HepG2 (cell line): ENCODE measurements around the gene ETFB. TPM values are rescaled to one million over a fixed set of nuclear protein-coding genes. Genes with fewer than 3 reads are reported as not detected.

Experiments
- BRCA1 ChIP-seq: sonication (generic); formaldehyde crosslinking; IDR thresholded peaks from 2 replicates; pipeline ENCODE4 v1.4.0; 2020; ENCODE audit warnings: missing genetic modification reagents
- DZIP1 ChIP-seq: sonication (generic); formaldehyde crosslinking; IDR thresholded peaks from 2 replicates; pipeline ENCODE4 v1.5.0; 2020; ENCODE audit warnings: mild to moderate bottlenecking, missing genetic modification reagents
- KLF6 ChIP-seq: IDR thresholded peaks from 2 replicates; pipeline ENCODE4 v1.8.0; 2016; ENCODE audit warnings: missing biosample characterization, missing genetic modification reagents
- NR2C2 ChIP-seq: sonication (generic); formaldehyde crosslinking; IDR thresholded peaks from 2 replicates; pipeline ENCODE4 v1.4.0; 2020; ENCODE audit warnings: missing genetic modification reagents, mild to moderate bottlenecking, moderate library complexity, borderline replicate concordance
- SOX13 ChIP-seq, 3 experiments: fragments of 450-650 bp in 1 of 3; sonication (generic) in 1 of 3; formaldehyde crosslinking in 1 of 3; IDR thresholded peaks in 2 of 3; conservative IDR thresholded peaks in 1 of 3; 2 replicates each; pipeline versions ENCODE4 v1.5.0 to v1.6.1; 2016 to 2020; ENCODE audit warnings: antibody characterized with exemption in 1 of 3, mild to moderate bottlenecking in 1 of 3, missing compliant biosample characterization in 1 of 3, missing genetic modification reagents in 1 of 3, moderate library complexity in 1 of 3
- SRSF4 ChIP-seq: fragments of 200-400 bp; formaldehyde crosslinking; IDR thresholded peaks from one replicate; pipeline ENCODE4 v1.6.1; 2018; ENCODE audit warnings: mild to moderate bottlenecking, low read depth, low read length, moderate library complexity; ENCODE audit not compliant: poor library complexity, severe bottlenecking
- TARDBP ChIP-seq: sonication (generic); formaldehyde crosslinking; IDR thresholded peaks from 2 replicates; pipeline ENCODE4 v1.8.0; 2022; ENCODE audit warnings: mild to moderate bottlenecking, missing genetic modification reagents
- ZBTB44 ChIP-seq: sonication (generic); formaldehyde crosslinking; IDR thresholded peaks from 2 replicates; pipeline ENCODE4 v1.4.0; 2020; ENCODE audit warnings: missing genetic modification reagents
- ZC3H4 ChIP-seq: sonication (generic); formaldehyde crosslinking; IDR thresholded peaks from 2 replicates; pipeline ENCODE4 v1.4.0; 2020; ENCODE audit warnings: missing genetic modification reagents, borderline replicate concordance
- ZFY ChIP-seq: sonication (generic); formaldehyde crosslinking; IDR thresholded peaks from 2 replicates; pipeline ENCODE4 v1.4.0; 2020; ENCODE audit warnings: missing genetic modification reagents
- ZMYM2 ChIP-seq: sonication (generic); formaldehyde crosslinking; IDR thresholded peaks from 2 replicates; pipeline ENCODE4 v1.8.0; 2022; ENCODE audit warnings: mild to moderate bottlenecking, missing genetic modification reagents
- ZNF180 ChIP-seq: sonication (generic); formaldehyde crosslinking; IDR thresholded peaks from 2 replicates; pipeline ENCODE4 v1.4.0; 2020; ENCODE audit warnings: low read depth, missing genetic modification reagents, borderline replicate concordance
- ZNF230 ChIP-seq: sonication (generic); formaldehyde crosslinking; IDR thresholded peaks from 2 replicates; pipeline ENCODE4 v1.4.0; 2020; ENCODE audit warnings: mild to moderate bottlenecking, missing genetic modification reagents
- ZNF235 ChIP-seq: sonication (generic); formaldehyde crosslinking; IDR thresholded peaks from 2 replicates; pipeline ENCODE4 v1.8.1; 2023; ENCODE audit warnings: mild to moderate bottlenecking, missing genetic modification reagents, borderline replicate concordance
- ZNF512 ChIP-seq: sonication (generic); formaldehyde crosslinking; IDR thresholded peaks from 2 replicates; pipeline ENCODE4 v1.4.0; 2020; ENCODE audit warnings: mild to moderate bottlenecking, missing genetic modification reagents
- ZNF605 ChIP-seq: sonication (generic); formaldehyde crosslinking; IDR thresholded peaks from 2 replicates; pipeline ENCODE4 v1.8.0; 2022; ENCODE audit warnings: mild to moderate bottlenecking, missing genetic modification reagents
- ZNF713 ChIP-seq: sonication (generic); formaldehyde crosslinking; IDR thresholded peaks from 2 replicates; pipeline ENCODE4 v1.4.0; 2020; ENCODE audit warnings: mild to moderate bottlenecking, missing genetic modification reagents
- ZNF768 ChIP-seq: sonication (generic); formaldehyde crosslinking; IDR thresholded peaks from 2 replicates; pipeline ENCODE4 v1.4.0; 2020; ENCODE audit warnings: missing genetic modification reagents
- polyA plus RNA-seq, 8 experiments: library from polyadenylated mRNA; depleted of rRNA in 3 of 8; stranded (reverse) in 7 of 8; unstranded in 1 of 8; fragments of >200 nt; fragmentation: Illumina TruSeq in 4 of 8; extraction: Trizol in 4 of 8; gene quantifications; 2 replicates each; pipeline versions ENCODE4 v1.2.1 to v1.2.3, GENCODE V29; 2011 to 2016; ENCODE audit warnings: low read depth in 4 of 8, missing spikeins in 1 of 8, mixed read lengths in 1 of 8; ENCODE audit not compliant: insufficient read depth in 1 of 8
- total RNA-seq, 5 experiments: library from RNA; depleted of rRNA; stranded (reverse); fragments of >200 nt; fragmentation: Illumina TruSeq; extraction: Trizol; gene quantifications; 2 replicates each; pipeline ENCODE4 v1.2.3, GENCODE V29; 2016; ENCODE audit warnings: low read depth in 1 of 5
- TF ChIP-seq, protein P1 (sequence below): conservative IDR thresholded peaks from 2 replicates; pipeline ENCODE4 v1.6.1; 2018; ENCODE audit warnings: missing genetic modification reagents
- TF ChIP-seq, protein P2 (sequence below): sonication (generic); IDR thresholded peaks from 2 replicates; pipeline ENCODE4 v1.6.1; 2016; ENCODE audit warnings: low read depth, borderline replicate concordance

Gene ETFB
- total and polyA plus RNA-seq, 2 of the 13 experiments (the other 11 are each of a cell fraction or from before 2014, with no cell fraction given): 678 to 1,314 TPM

DNA sequence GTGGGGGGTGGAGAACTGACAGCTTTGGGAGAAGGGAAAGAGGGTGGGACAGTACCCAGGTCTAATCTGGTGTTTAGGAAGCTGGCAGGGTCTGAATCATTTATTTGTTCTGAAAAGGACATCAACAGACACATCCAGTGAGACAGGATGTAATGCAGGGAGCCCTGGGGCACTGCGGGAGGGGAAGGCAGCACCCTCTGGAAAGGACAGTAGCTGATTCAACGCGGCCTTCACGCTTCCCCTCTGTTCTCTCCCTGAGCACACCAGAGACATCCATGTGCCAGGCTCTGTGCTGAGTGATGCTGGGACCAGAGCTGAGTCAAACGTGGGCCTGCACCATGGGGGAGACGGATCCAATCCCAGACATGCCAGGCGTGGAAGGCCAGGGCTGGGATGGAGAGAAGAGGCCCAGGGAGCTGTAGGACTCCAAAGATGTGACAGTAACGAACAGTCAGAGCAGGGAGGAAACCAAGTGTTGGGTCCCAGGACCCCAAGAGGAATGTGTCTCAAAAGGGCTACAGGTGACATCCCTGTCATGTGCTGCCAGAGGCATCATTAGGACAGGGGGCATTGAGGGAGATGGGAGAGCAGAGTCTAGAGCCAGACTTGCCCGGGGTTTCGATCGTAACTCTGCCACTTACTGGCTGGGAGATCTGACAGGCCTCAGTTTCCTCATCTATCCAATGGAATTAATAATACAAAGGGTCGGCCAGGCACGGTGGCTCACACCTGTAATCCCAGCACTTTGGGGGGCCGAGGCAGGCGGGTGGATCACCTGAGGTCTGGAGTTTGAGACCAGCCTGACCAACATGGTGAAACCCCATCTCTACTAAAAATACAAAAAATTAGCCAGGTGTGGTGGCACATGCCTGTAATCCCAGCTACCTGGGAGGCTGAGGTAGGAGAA lies 1.7 kb downstream of the ETFB start (continued):
- TF ChIP-seq ZNF512 (no peak), ZNF605 (peak; percentile 67; the same call in 1 of the 2 replicates), TARDBP (CRISPR knock-in tag) (no peak), NR2C2 (CRISPR knock-in tag) (no peak), BRCA1 (CRISPR knock-in tag) (0 out of 2 replicates have a peak, but pooled peaks have one; percentile 27), ZC3H4 (CRISPR knock-in tag) (peak; percentile 83; the same call in 1 of the 2 replicates), ZNF180 (CRISPR knock-in tag) (no peak), SRSF4 (no peak), SOX13 (IDR thresholded peaks at IDR 0.05) (no peak; the same call in 1 of the 2 replicates), SOX13 (CRISPR knock-in tag; conservative IDR thresholded peaks at IDR 0.05 in 1 of 2, IDR thresholded peaks at IDR 0.05 in 1 of 2) (peak in 1 of 2 experiments; percentile 69; a peak in 3 of 4 replicates), ZBTB44 (CRISPR knock-in tag) (no peak), KLF6 (CRISPR knock-in tag) (no peak), ZFY (CRISPR knock-in tag) (peak; percentile 33; the same call in 1 of the 2 replicates), ZMYM2 (CRISPR knock-in tag) (no peak), ZNF713 (no peak), ZNF230 (CRISPR knock-in tag) (no peak), ZNF235 (CRISPR knock-in tag) (no peak), DZIP1 (CRISPR knock-in tag) (no peak), ZNF768 (peak; percentile 55; the same call in 1 of the 2 replicates)
- TF ChIP-seq, protein P1, sequence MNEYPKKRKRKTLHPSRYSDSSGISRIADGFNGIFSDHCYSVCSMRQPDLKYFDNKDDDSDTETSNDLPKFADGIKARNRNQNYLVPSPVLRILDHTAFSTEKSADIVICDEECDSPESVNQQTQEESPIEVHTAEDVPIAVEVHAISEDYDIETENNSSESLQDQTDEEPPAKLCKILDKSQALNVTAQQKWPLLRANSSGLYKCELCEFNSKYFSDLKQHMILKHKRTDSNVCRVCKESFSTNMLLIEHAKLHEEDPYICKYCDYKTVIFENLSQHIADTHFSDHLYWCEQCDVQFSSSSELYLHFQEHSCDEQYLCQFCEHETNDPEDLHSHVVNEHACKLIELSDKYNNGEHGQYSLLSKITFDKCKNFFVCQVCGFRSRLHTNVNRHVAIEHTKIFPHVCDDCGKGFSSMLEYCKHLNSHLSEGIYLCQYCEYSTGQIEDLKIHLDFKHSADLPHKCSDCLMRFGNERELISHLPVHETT: peak; percentile 54; the same call in 1 of the 2 replicates
- TF ChIP-seq, protein P2, sequence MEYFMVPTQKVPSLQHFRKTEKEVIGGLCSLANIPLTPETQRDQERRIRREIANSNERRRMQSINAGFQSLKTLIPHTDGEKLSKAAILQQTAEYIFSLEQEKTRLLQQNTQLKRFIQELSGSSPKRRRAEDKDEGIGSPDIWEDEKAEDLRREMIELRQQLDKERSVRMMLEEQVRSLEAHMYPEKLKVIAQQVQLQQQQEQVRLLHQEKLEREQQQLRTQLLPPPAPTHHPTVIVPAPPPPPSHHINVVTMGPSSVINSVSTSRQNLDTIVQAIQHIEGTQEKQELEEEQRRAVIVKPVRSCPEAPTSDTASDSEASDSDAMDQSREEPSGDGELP: no peak; the same call in 1 of the 2 replicates
